Neuronal stem cell (in vitro differentiated cells): ENCODE measurements around the gene TM2D3.
"Not testable (repeated sequence)": the region's sequence is repeated elsewhere in the genome, so short reads cannot be mapped to it uniquely, and the experiment has no call there.

ENCODE experiments used
- DNase-seq: peaks from one replicate; pipeline ENCODE4 v3.0.0-alpha.2; 2013; ENCODE audit warnings: low spot score
- H2AFZ ChIP-seq: one replicate; pipeline ENCODE4 v1.6.1; 2013; ENCODE audit warnings: mild to moderate bottlenecking, low read length, inconsistent platforms
- H2AK5ac ChIP-seq: 2 replicates; pipeline ENCODE4 v1.6.1; 2013; ENCODE audit warnings: low read depth, mild to moderate bottlenecking, inconsistent platforms, low read length, moderate library complexity, mixed read lengths
- H2BK120ac ChIP-seq: 2 replicates; pipeline ENCODE4 v1.6.1; 2013; ENCODE audit warnings: low read depth, mild to moderate bottlenecking, inconsistent platforms, low read length, moderate library complexity, mixed read lengths
- H2BK12ac ChIP-seq: one replicate; pipeline ENCODE4 v1.6.1; 2013; ENCODE audit warnings: low read length, inconsistent platforms
- H2BK15ac ChIP-seq: 2 replicates; pipeline ENCODE4 v1.6.1; 2013; ENCODE audit warnings: mild to moderate bottlenecking, low read length, inconsistent platforms, mixed read lengths
- H2BK5ac ChIP-seq: one replicate; pipeline ENCODE4 v1.6.1; 2013; ENCODE audit warnings: inconsistent platforms, mild to moderate bottlenecking, low read length, moderate library complexity
- H3K14ac ChIP-seq: one replicate; pipeline ENCODE4 v1.6.1; 2013; ENCODE audit warnings: low read length, inconsistent platforms
- H3K18ac ChIP-seq: 2 replicates; pipeline ENCODE4 v1.6.1; 2013; ENCODE audit warnings: low read length, inconsistent platforms
- H3K23ac ChIP-seq: 2 replicates; pipeline ENCODE4 v1.6.1; 2013; ENCODE audit warnings: low read depth, mild to moderate bottlenecking, mixed read lengths, low read length, inconsistent platforms; ENCODE audit not compliant: poor library complexity
- H3K27ac ChIP-seq: replicated peaks from 3 replicates; pipeline ENCODE4 v1.5.1; 2013; ENCODE audit warnings: low read length, inconsistent platforms
- H3K27me3 ChIP-seq, 3 experiments: 2 replicates each; pipeline ENCODE4 v1.6.1; 2013; ENCODE audit warnings: low read length in 3 of 3, mild to moderate bottlenecking in 2 of 3, inconsistent platforms in 1 of 3, low read depth in 1 of 3, mixed read lengths in 1 of 3, moderate library complexity in 1 of 3; ENCODE audit not compliant: control insufficient read depth in 3 of 3, insufficient read depth in 3 of 3
- H3K36me3 ChIP-seq, 2 donors: replicated peaks in 1 of 2; 2 replicates each; pipeline ENCODE4 v1.6.1; 2013; ENCODE audit warnings: low read length in 2 of 2; ENCODE audit not compliant: control insufficient read depth in 2 of 2, insufficient read depth in 2 of 2
- H3K4ac ChIP-seq: 2 replicates; pipeline ENCODE4 v1.6.1; 2013; ENCODE audit warnings: inconsistent platforms, mild to moderate bottlenecking, low read length, moderate library complexity
- H3K4me1 ChIP-seq, 2 donors: 1 replicate in 1 of 2; 2 replicates in 1 of 2; pipeline ENCODE4 v1.6.1; 2013; ENCODE audit warnings: low read length in 2 of 2, low read depth in 1 of 2; ENCODE audit not compliant: control insufficient read depth in 2 of 2, insufficient read depth in 1 of 2
- H3K4me2 ChIP-seq: one replicate; pipeline ENCODE4 v1.6.1; 2013; ENCODE audit warnings: mild to moderate bottlenecking, low read length, inconsistent platforms; ENCODE audit not compliant: insufficient read depth, poor library complexity, severe bottlenecking
- H3K4me3 ChIP-seq, 2 donors: 2 replicates each; pipeline ENCODE4 v1.5.1; 2013; ENCODE audit warnings: low read length in 2 of 2, mild to moderate bottlenecking in 2 of 2, inconsistent platforms in 1 of 2, moderate library complexity in 1 of 2
- H3K79me1 ChIP-seq: one replicate; pipeline ENCODE4 v1.6.1; 2013; ENCODE audit warnings: low read depth, mild to moderate bottlenecking, inconsistent platforms, low read length, moderate library complexity
- H3K9ac ChIP-seq: one replicate; pipeline ENCODE4 v1.6.1; 2013; ENCODE audit warnings: mild to moderate bottlenecking, low read depth, low read length, inconsistent platforms; ENCODE audit not compliant: poor library complexity
- H3K9me3 ChIP-seq, 2 donors: replicated peaks in 1 of 2; 2 replicates each; pipeline versions ENCODE3 to v1.6.1; 2013; ENCODE audit warnings: low read length in 2 of 2, mild to moderate bottlenecking in 2 of 2, inconsistent platforms in 1 of 2, low read depth in 1 of 2, mixed read lengths in 1 of 2, moderate library complexity in 1 of 2; ENCODE audit not compliant: control insufficient read depth in 2 of 2, insufficient read depth in 1 of 2
- H4K8ac ChIP-seq: one replicate; pipeline ENCODE4 v1.6.1; 2013; ENCODE audit warnings: low read depth, mild to moderate bottlenecking, inconsistent platforms, low read length, moderate library complexity
- H4K91ac ChIP-seq: one replicate; pipeline ENCODE4 v1.6.1; 2013; ENCODE audit warnings: low read length, low read depth, mild to moderate bottlenecking, inconsistent platforms; ENCODE audit not compliant: poor library complexity
- WGBS, 2 donors: extraction: QIAGEN DNeasy Blood & Tissue Kit; methylation state at CpG; one replicate each; pipeline ENCODE4 v1.1.7; 2013; ENCODE audit warnings: missing lambda C conversion rate in 2 of 2, mixed read lengths in 1 of 2; ENCODE audit not compliant: insufficient read length in 2 of 2, insufficient replicate concordance in 1 of 2; ENCODE audit errors: extremely low coverage in 2 of 2; 5-methylcytosine and 5-hydroxymethylcytosine counted together

TM2D3 gene

DNA sequence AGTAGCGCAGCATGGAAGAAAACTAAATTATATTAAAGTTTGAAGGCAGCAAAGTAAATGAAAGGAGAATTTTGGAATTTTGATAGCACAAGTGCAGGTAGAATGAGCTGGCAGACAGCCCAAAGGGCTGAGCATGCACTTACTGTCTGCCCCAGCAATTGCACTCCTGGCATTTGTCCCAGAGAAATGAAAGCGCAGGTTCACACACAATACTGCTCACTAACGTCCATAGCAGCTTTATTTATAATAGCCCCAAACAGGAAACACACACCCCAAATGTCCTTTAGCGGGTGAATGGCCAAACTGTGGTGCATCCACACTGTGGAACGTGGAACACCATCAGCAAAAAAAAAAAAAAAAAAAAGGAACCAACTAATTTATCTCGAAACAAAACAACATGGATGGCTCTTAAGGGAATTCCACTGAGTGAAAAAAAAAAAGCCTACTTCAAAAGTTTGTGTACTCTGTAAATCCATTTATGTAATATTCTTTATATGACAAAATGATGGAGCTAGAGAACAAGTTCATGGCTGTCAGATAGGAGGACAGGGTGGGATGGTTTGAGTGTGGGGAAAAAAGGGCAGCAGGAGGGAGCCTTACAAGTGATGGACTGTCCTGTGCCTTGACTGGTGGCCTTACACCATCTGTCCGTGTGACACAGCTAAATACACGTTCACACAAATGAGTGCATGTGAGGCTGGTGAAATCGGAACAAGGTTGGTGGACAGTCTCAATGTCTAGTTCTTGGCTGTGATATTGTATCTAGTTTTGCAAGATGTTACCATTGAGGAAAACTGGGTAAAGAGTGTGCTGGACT, 6.0 kb upstream of the TM2D3 start:
- no CpG with 5 or more reads among the region's 9 CpGs for WGBS, 2 donors
- H3K36me3 ChIP-seq, result peaks cover 2 to 8% of the 10 kb centered on the region in 2 donors
- no peak overlapping the region for H2BK15ac ChIP-seq
- no peak overlapping the region for H3K14ac ChIP-seq
- H3K9ac ChIP-seq, result no peak overlapping the region
- no peak overlapping the region for H2BK12ac ChIP-seq
- H3K4me3 ChIP-seq, result no peak overlapping the region
- H2AK5ac ChIP-seq, result no peak overlapping the region
- no peak for DNase-seq
- no peaks in the 10 kb centered on the region for H3K9me3 ChIP-seq
- H4K91ac ChIP-seq, result no peak overlapping the region
- no peak overlapping the region for H3K18ac ChIP-seq
- no peaks in the 10 kb centered on the region for H3K27me3 ChIP-seq
- H2AFZ ChIP-seq, result no peak overlapping the region
- no peak overlapping the region for H3K4me2 ChIP-seq
- no peak overlapping the region for H3K27ac ChIP-seq
- no peak overlapping the region for H3K23ac ChIP-seq
- H2BK5ac ChIP-seq, result no peak overlapping the region
- no peak overlapping the region for H4K8ac ChIP-seq
- H3K4ac ChIP-seq, result no peak overlapping the region
- no peaks in the 10 kb centered on the region for H3K4me1 ChIP-seq
- H3K79me1 ChIP-seq, result no peaks in the 10 kb centered on the region
- no peak overlapping the region for H2BK120ac ChIP-seq

DNA sequence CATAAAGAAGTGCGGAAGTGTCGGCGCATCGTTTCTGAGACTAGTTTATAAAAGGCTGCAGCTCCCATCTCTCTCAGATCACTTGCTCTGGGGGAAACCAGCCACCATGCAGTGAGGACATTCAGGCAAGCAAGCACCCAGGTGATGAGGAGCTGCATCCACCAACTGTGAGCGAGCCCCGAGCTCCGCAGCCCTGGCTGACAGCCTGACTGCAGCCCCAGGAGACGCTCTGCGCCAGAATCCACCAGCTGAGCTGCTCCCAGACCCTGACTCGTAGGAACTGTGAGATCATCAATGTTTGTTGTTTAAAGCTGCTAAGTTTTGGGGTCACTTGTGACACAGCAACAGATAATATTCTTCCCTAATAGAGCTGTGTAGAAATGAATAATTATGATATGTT, 5.0 kb upstream of the TM2D3 start:
- Histone ChIP-seq H4K8ac (no peak overlapping the region), H3K18ac (no peak overlapping the region), H2BK120ac (no peak overlapping the region), H4K91ac (no peak overlapping the region), H2BK15ac (no peak overlapping the region), H3K4me1 (peaks cover 3% of the 10 kb centered on the region in 2 donors), H3K4ac (no peak overlapping the region), H3K9ac (no peak overlapping the region), H3K27me3 (no peaks in the 10 kb centered on the region), H3K36me3 (peaks cover 2 to 8% of the 10 kb centered on the region in 2 donors), H2BK5ac (no peak overlapping the region), H2BK12ac (no peak overlapping the region), H3K79me1 (peaks cover 3% of the 10 kb centered on the region), H3K27ac (no peak overlapping the region), H3K23ac (no peak overlapping the region), H3K4me3 (no peak overlapping the region), H2AFZ (no peak overlapping the region), H3K14ac (no peak overlapping the region), H3K9me3 (no peaks in the 10 kb centered on the region), H3K4me2 (no peak overlapping the region), H2AK5ac (no peak overlapping the region)
- no CpG with 5 or more reads among the region's 10 CpGs for WGBS, 2 donors
- DNase-seq, result no peak

DNA sequence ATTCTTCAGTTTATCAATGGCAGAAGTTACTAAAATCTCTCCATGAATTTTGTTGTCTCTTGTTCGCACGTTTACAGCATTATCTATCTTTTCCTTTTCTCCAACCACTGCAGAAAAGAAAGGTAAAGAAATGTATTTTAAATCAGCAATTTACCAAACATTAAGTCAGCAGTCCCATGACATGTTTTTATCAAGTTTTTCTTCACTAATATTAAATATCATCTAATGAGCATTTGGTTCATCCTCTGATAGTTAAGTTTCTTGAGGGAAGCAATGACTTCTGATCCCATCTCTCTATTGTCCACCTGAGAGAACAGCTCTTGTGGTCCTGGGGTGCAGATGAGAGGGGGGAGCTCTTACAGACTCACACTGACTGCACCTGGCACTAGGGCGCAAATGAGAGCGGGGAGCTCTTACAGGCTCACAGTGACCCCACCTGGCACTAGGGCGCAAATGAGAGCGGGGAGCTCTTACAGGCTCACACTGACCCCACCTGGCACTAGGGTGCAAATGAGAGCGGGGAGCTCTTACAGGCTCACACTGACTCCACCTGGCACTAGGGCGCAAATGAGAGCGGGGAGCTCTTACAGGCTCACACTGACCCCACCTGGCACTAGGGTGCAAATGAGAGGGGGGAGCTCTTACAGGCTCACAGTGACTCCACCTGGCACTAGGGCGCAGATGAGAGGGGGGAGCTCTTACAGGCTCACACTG, 2.6 kb upstream of the TM2D3 start:
- Histone ChIP-seq H3K4me1 (peaks cover 3 to 10% of the 10 kb centered on the region in 2 donors), H3K36me3 (peaks cover 2 to 19% of the 10 kb centered on the region in 2 donors)
- H3K23ac ChIP-seq, H3K27ac ChIP-seq, H2BK5ac ChIP-seq, H3K4ac ChIP-seq, H2BK12ac ChIP-seq, H3K27me3 ChIP-seq, H4K91ac ChIP-seq, DNase-seq, H3K79me1 ChIP-seq, H3K4me3 ChIP-seq, H2BK15ac ChIP-seq, H3K9me3 ChIP-seq, H3K14ac ChIP-seq, H3K18ac ChIP-seq, H2AK5ac ChIP-seq, H3K9ac ChIP-seq, H3K4me2 ChIP-seq, H2BK120ac ChIP-seq, H4K8ac ChIP-seq, H2AFZ ChIP-seq: not testable (repeated sequence)
- no CpG with 5 or more reads among the region's 10 CpGs for WGBS, 2 donors

DNA sequence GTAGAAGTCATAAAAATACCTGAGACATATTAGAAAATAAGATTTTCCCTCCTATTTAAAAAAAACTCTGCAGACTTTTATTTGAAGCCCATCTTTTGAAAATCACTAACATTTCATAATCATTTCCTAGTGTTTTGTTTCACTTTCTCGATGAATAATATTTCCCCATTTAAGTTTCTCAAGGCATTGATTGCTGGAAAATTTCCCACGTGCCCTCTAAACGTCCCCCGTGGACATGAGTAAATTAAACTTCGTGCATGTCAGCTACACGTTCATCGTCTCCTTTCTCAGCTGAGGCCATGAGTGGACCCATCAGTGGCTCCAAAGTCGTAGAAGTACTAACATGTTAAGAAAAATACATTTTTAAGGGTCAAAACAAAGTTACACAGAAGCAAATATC, 2.0 kb upstream of the TM2D3 start:
- no peaks in the 10 kb centered on the region for H3K27me3 ChIP-seq
- H3K79me1 ChIP-seq, result peaks cover 6% of the 10 kb centered on the region
- H2BK5ac ChIP-seq, result no peak overlapping the region
- H4K8ac ChIP-seq, result no peak overlapping the region
- H3K18ac ChIP-seq, result no peak overlapping the region
- H3K36me3 ChIP-seq, result peaks cover 5 to 25% of the 10 kb centered on the region in 2 donors
- no peak overlapping the region for H2AFZ ChIP-seq
- WGBS, 2 donors, result no CpG with 5 or more reads among the region's 8 CpGs
- no peak overlapping the region for H3K23ac ChIP-seq
- H3K4me1 ChIP-seq, result peaks cover 3 to 10% of the 10 kb centered on the region in 2 donors
- DNase-seq, result no peak
- H4K91ac ChIP-seq, result no peak overlapping the region
- H3K14ac ChIP-seq, result no peak overlapping the region
- H2BK120ac ChIP-seq, result no peak overlapping the region
- no peak overlapping the region for H2AK5ac ChIP-seq
- no peak overlapping the region for H3K4me2 ChIP-seq
- H2BK12ac ChIP-seq, result no peak overlapping the region
- no peak overlapping the region for H2BK15ac ChIP-seq
- H3K27ac ChIP-seq, result no peak overlapping the region
- H3K9ac ChIP-seq, result no peak overlapping the region
- no peak overlapping the region for H3K4ac ChIP-seq
- no peak overlapping the region for H3K4me3 ChIP-seq
- H3K9me3 ChIP-seq, result no peaks in the 10 kb centered on the region
